MM.1S (cell line): Measurements from ENCODE around the gene GSTM2.

Experiments
- DNase-seq: peaks from one replicate; pipeline ENCODE4 v3.0.0-alpha.2; 2015
- H2AFZ ChIP-seq: fragments of 300-600 bp; sonication (generic); 2 replicates; pipeline ENCODE4 v1.6.0; 2016; ENCODE audit warnings: antibody characterized with exemption, low read length
- H3F3A ChIP-seq: fragments of 300-600 bp; sonication (generic); 2 replicates; pipeline ENCODE4 v1.6.1; 2016; ENCODE audit warnings: mild to moderate bottlenecking, antibody characterized with exemption, low read length, moderate library complexity, mixed read lengths; ENCODE audit not compliant: insufficient read depth
- H3K27ac ChIP-seq: fragments of 300-600 bp; sonication (generic); 2 replicates; pipeline ENCODE4 v1.5.1; 2016; ENCODE audit warnings: mild to moderate bottlenecking, low read length
- H3K27me3 ChIP-seq: fragments of 300-600 bp; sonication (generic); replicated peaks from 2 replicates; pipeline ENCODE4 v1.6.0; 2016; ENCODE audit warnings: low read length; ENCODE audit not compliant: insufficient read depth
- H3K36me3 ChIP-seq: fragments of 300-600 bp; sonication (generic); replicated peaks from 2 replicates; pipeline ENCODE4 v1.6.1; 2016; ENCODE audit warnings: mild to moderate bottlenecking, low read length, mixed read lengths; ENCODE audit not compliant: insufficient read depth
- H3K4me1 ChIP-seq: fragments of 300-600 bp; sonication (generic); 2 replicates; pipeline ENCODE4 v1.6.1; 2016; ENCODE audit warnings: low read length, mixed read lengths
- H3K4me2 ChIP-seq: fragments of 300-600 bp; sonication (generic); 2 replicates; pipeline ENCODE4 v1.6.0; 2016; ENCODE audit warnings: low read depth, low read length
- H3K4me3 ChIP-seq: fragments of 300-600 bp; sonication (generic); 2 replicates; pipeline ENCODE4 v1.5.1; 2016; ENCODE audit warnings: low read length, mixed read lengths
- H3K79me2 ChIP-seq: fragments of 300-600 bp; sonication (generic); 2 replicates; pipeline ENCODE4 v1.6.1; 2016; ENCODE audit warnings: mixed run types, low read length, mixed read lengths
- H3K9ac ChIP-seq: fragments of 300-600 bp; sonication (generic); 2 replicates; pipeline ENCODE4 v1.6.1; 2016; ENCODE audit warnings: low read length, mixed read lengths
- H3K9me2 ChIP-seq: fragments of 300-600 bp; sonication (generic); replicated peaks from 2 replicates; pipeline ENCODE4 v1.6.1; 2016; ENCODE audit warnings: mild to moderate bottlenecking, low read length, mixed read lengths; ENCODE audit not compliant: insufficient read depth
- H3K9me3 ChIP-seq: fragments of 300-600 bp; sonication (generic); replicated peaks from 2 replicates; pipeline ENCODE4 v1.6.1; 2016; ENCODE audit warnings: mild to moderate bottlenecking, low read length, mixed read lengths; ENCODE audit not compliant: insufficient read depth
- H4K20me1 ChIP-seq: fragments of 300-600 bp; sonication (generic); 2 replicates; pipeline ENCODE4 v1.6.1; 2016; ENCODE audit warnings: mild to moderate bottlenecking, low read length, moderate library complexity, mixed read lengths; ENCODE audit not compliant: insufficient read depth
- CTCF ChIP-seq: fragments of 300-600 bp; sonication (generic); IDR thresholded peaks from 2 replicates; pipeline ENCODE4 v1.5.1; 2016; ENCODE audit warnings: antibody characterized with exemption, low read length, mixed read lengths
- EZH2 ChIP-seq: fragments of 300-600 bp; sonication (generic); optimal IDR thresholded peaks from 2 replicates; pipeline ENCODE3; 2017; ENCODE audit warnings: low read depth, mild to moderate bottlenecking, antibody characterized with exemption, low read length, mixed read lengths
- EZH2phosphoT487 ChIP-seq: fragments of 300-600 bp; sonication (generic); IDR thresholded peaks from 2 replicates; pipeline ENCODE4 v1.6.1; 2018; ENCODE audit warnings: antibody characterized with exemption, low read length

Gene GSTM2

GRCh38 chr1:109721042-109721441 lies 53.2 kb downstream of the GSTM2 start:
- Histone ChIP-seq H3K36me3 (no peaks in the 10 kb centered on the region), H3K4me3 (no peak overlapping the region), H3K9me2 (no peaks in the 10 kb centered on the region), H3K9ac (no peak overlapping the region), H2AFZ (no peak overlapping the region), H3K27ac (no peak overlapping the region), H3K4me2 (no peak overlapping the region), H3K79me2 (no peaks in the 10 kb centered on the region), H4K20me1 (no peaks in the 10 kb centered on the region), H3K27me3 (no peaks in the 10 kb centered on the region), H3K4me1 (no peaks in the 10 kb centered on the region), H3K9me3 (no peaks in the 10 kb centered on the region), H3F3A (no peaks in the 10 kb centered on the region)
- no peak for DNase-seq
- no peak for TF ChIP-seq EZH2phosphoT487
- TF ChIP-seq CTCF: no peak
- TF ChIP-seq EZH2: no peak

- Histone ChIP-seq H3K9me2 (no peaks in the 10 kb centered on the region), H3K27me3 (no peaks in the 10 kb centered on the region), H3F3A (no peaks in the 10 kb centered on the region), H3K9me3 (no peaks in the 10 kb centered on the region), H3K36me3 (no peaks in the 10 kb centered on the region), H3K4me3 (no peak overlapping the region), H3K79me2 (no peaks in the 10 kb centered on the region), H3K9ac (no peak overlapping the region), H3K27ac (no peak overlapping the region), H3K4me1 (no peaks in the 10 kb centered on the region), H4K20me1 (no peaks in the 10 kb centered on the region), H2AFZ (no peak overlapping the region), H3K4me2 (no peak overlapping the region)
- no peak for TF ChIP-seq CTCF
- DNase-seq: no peak
These were observed 54.1 kb downstream of the GSTM2 start for GRCh38 chr1:109721971-109722370.

GRCh38 chr1:109722908-109723691 lies 55.2 kb downstream of the GSTM2 start:
- no peaks in the 10 kb centered on the region for H3K9me2 ChIP-seq
- H2AFZ ChIP-seq: no peak overlapping the region
- no peaks in the 10 kb centered on the region for H3K27me3 ChIP-seq
- H3K27ac ChIP-seq: no peak overlapping the region
- H3F3A ChIP-seq: no peaks in the 10 kb centered on the region
- no peaks in the 10 kb centered on the region for H3K79me2 ChIP-seq
- H3K4me3 ChIP-seq: no peak overlapping the region
- DNase-seq: no peak
- TF ChIP-seq CTCF (no peak), EZH2 (no peak), EZH2phosphoT487 (no peak)
- H3K4me2 ChIP-seq: no peak overlapping the region
- no peaks in the 10 kb centered on the region for H3K36me3 ChIP-seq
- no peaks in the 10 kb centered on the region for H3K9me3 ChIP-seq
- no peak overlapping the region for H3K9ac ChIP-seq
- no peaks in the 10 kb centered on the region for H3K4me1 ChIP-seq
- no peaks in the 10 kb centered on the region for H4K20me1 ChIP-seq
